MCF 10A (cell line): ENCODE data around the gene RADX. TPM values are rescaled to one million over a fixed set of nuclear protein-coding genes. Genes with fewer than 3 reads are reported as not detected.

Experiments
- BruUV-seq: library from RNA; stranded (reverse); fragments of 400-500 nt; replicated peaks from 2 replicates; lab custom pipeline; 2021; lab: Mats Ljungman, UMichigan
- CTCF ChIA-PET: fragments of 300-600 bp; sonication (Branson Sonifier 250); formaldehyde crosslinking; extraction: SDS; loops from one replicate; lab custom pipeline; 2021; ENCODE audit warnings: antibody characterized with exemption, inconsistent platforms; lab: Yijun Ruan, JAX
- POLR2A ChIA-PET: fragments of 300-600, 350-650 bp; sonication (Branson Sonifier 250); formaldehyde crosslinking; extraction: SDS; loops from one replicate; lab custom pipeline; 2020; ENCODE audit warnings: antibody characterized with exemption, inconsistent platforms; lab: Yijun Ruan, JAX
- DNase-seq: peaks from one replicate; pipeline ENCODE4 v3.0.0-alpha.2; 2018; ENCODE audit not compliant: unreplicated experiment
- H3K27ac Mint-ChIP-seq: one replicate; pipeline ENCODE4 v1.8.0; 2022; ENCODE audit warnings: mild to moderate bottlenecking, low read depth, mixed read lengths; ENCODE audit not compliant: unreplicated experiment
- H3K27me3 Mint-ChIP-seq: one replicate; pipeline ENCODE4 v1.8.0; 2022; ENCODE audit warnings: mixed read lengths; ENCODE audit not compliant: insufficient read depth, unreplicated experiment
- H3K36me3 Mint-ChIP-seq: one replicate; pipeline ENCODE4 v1.8.0; 2022; ENCODE audit warnings: mild to moderate bottlenecking, moderate library complexity, mixed read lengths; ENCODE audit not compliant: insufficient read depth, unreplicated experiment
- H3K4me1 Mint-ChIP-seq: one replicate; pipeline ENCODE4 v1.8.0; 2022; ENCODE audit warnings: mixed read lengths; ENCODE audit not compliant: insufficient read depth, unreplicated experiment
- H3K4me3 Mint-ChIP-seq: one replicate; pipeline ENCODE4 v1.8.0; 2022; ENCODE audit warnings: mild to moderate bottlenecking, moderate library complexity, mixed read lengths; ENCODE audit not compliant: unreplicated experiment
- H3K9me3 Mint-ChIP-seq: one replicate; pipeline ENCODE4 v1.8.0; 2022; ENCODE audit warnings: mixed read lengths; ENCODE audit not compliant: unreplicated experiment
- intact Hi-C: fragments of 100-400 bp; cut with micrococcal nuclease; formaldehyde crosslinking; loops from 2 replicates; pipeline ENCODE4 v1.14.1; 2022
- total RNA-seq: library from RNA; stranded (reverse); gene quantifications from 2 replicates; pipeline ENCODE4 v1.2.3, GENCODE V29; 2022
- TF ChIP-seq, protein P1 (sequence below): fragments of 200-600 bp; IDR thresholded peaks from one replicate; pipeline ENCODE4 v1.8.0; 2022; ENCODE audit warnings: antibody characterized with exemption, mild to moderate bottlenecking; ENCODE audit not compliant: unreplicated experiment

Gene RADX
- total RNA-seq, 1 experiment from 2014 or later, result 2.2 TPM

DNA sequence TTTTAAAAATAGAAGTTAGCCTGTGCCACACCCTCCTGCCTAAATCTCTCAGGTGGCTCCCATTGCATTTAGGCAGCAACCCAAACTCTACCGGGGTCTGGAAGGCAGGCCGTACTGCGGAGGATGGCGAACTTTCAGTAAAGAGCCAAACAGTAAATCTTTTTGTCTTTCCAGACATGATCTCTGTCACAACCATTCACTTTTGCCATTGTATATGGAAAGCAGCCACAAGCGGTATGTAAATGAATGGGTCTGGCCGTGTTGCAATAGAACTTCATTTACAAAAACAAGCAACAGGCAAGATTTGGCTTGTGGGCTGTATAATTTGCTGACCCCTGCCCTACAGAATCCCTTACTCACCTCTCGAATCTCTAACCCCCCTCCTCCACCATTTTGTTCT is 3.3 kb downstream of the RADX start:
- CTCF ChIA-PET, result interaction anchor here (0.6 to 0.7 kb wide), 3 partner anchors 31 to 134 kb away, joined by 3 to 4 read pairs (median 4); no protein-coding TSS in a partner anchor
- Mint-ChIP-seq H3K36me3 (no peaks in the 10 kb centered on the region), H3K27ac (no peak overlapping the region), H3K9me3 (no peaks in the 10 kb centered on the region), H3K4me1 (peaks cover 6% of the 10 kb centered on the region), H3K4me3 (no peak overlapping the region), H3K27me3 (peaks cover 54% of the 10 kb centered on the region)
- BruUV-seq, result no TSS peak
- TF ChIP-seq, protein P1, sequence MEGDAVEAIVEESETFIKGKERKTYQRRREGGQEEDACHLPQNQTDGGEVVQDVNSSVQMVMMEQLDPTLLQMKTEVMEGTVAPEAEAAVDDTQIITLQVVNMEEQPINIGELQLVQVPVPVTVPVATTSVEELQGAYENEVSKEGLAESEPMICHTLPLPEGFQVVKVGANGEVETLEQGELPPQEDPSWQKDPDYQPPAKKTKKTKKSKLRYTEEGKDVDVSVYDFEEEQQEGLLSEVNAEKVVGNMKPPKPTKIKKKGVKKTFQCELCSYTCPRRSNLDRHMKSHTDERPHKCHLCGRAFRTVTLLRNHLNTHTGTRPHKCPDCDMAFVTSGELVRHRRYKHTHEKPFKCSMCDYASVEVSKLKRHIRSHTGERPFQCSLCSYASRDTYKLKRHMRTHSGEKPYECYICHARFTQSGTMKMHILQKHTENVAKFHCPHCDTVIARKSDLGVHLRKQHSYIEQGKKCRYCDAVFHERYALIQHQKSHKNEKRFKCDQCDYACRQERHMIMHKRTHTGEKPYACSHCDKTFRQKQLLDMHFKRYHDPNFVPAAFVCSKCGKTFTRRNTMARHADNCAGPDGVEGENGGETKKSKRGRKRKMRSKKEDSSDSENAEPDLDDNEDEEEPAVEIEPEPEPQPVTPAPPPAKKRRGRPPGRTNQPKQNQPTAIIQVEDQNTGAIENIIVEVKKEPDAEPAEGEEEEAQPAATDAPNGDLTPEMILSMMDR, result no peak
- DNase-seq, result no peak
- intact Hi-C loops, result no loop called here
- POLR2A ChIA-PET, result no interaction called here

DNA sequence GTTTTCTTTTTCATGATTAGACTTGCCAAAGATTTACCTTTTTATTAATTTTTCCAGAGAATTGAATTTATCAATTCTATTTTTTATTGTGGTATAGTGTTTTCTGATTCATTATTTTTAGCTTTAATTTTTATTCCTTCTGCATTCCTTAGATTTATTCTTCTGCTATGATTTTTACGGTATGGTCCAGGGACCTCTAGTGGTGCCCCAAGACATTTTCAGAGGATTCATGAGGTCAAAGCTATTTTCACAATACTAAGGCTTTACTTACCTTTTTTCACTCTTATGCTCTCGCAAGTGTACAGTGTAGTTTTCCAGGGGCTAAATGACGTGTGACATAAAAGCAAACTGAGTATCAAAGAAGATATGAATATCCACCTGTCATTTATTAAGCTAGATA is 8.0 kb downstream of the RADX start:
- H3K4me1 Mint-ChIP-seq, result no peaks in the 10 kb centered on the region
- DNase-seq, result peak; percentile 23
- H3K27me3 Mint-ChIP-seq, result peaks cover 43% of the 10 kb centered on the region
- ChIA-PET CTCF (interaction anchor here (0.5 to 4.5 kb wide), 12 partner anchors 22 to 608 kb away, joined by 3 to 38 read pairs (median 3); no protein-coding TSS in a partner anchor), POLR2A (interaction anchor here (0.7 kb wide), 1 partner anchor 220 kb away, joined by 4 read pairs; no protein-coding TSS in a partner anchor)
- H3K27ac Mint-ChIP-seq, result no peak overlapping the region
- intact Hi-C loops, result loop anchor here (1.0 kb wide), 1 partner anchor 138 kb away; no protein-coding TSS in a partner anchor
- no TSS peak for BruUV-seq
- TF ChIP-seq, protein P1, result peak; percentile 43
- no peaks in the 10 kb centered on the region for H3K36me3 Mint-ChIP-seq
- H3K9me3 Mint-ChIP-seq, result no peaks in the 10 kb centered on the region
- H3K4me3 Mint-ChIP-seq, result no peak overlapping the region

DNA sequence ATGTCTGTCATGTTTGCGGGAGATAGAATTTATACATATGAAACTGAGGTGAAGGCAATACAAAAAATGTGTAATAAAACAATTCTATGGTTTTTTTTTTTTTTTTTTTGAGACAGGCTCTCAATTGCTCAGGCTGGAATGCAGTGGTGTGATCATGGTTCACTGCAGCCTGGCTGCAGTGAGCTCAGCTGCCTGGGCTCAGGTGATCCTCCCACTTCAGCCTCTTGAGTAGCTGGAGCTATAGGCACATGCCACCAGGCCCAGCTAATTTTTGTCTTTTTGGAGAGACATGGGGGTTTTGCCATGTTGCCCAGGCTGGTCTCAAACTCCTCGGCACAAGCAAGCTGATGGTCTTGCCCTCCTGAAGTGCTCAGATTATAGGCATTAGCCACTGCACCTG is 10.1 kb downstream of the RADX start:
- Mint-ChIP-seq H3K36me3 (no peaks in the 10 kb centered on the region), H3K27ac (no peak overlapping the region), H3K4me1 (no peaks in the 10 kb centered on the region), H3K4me3 (no peak overlapping the region), H3K9me3 (no peaks in the 10 kb centered on the region), H3K27me3 (peaks cover 23% of the 10 kb centered on the region)
- intact Hi-C loops, result no loop called here
- CTCF ChIA-PET, result interaction anchor here (0.6 to 4.5 kb wide), 4 partner anchors 124 to 210 kb away, joined by 3 to 38 read pairs (median 4); no protein-coding TSS in a partner anchor
- TF ChIP-seq, protein P1, result no peak
- POLR2A ChIA-PET, result interaction anchor here (0.6 to 1.3 kb wide), 2 partner anchors 10 to 46 kb away, joined by 3 to 4 read pairs; partner anchors contain the start of gene RADX
- DNase-seq, result no peak
- no TSS peak for BruUV-seq

DNA sequence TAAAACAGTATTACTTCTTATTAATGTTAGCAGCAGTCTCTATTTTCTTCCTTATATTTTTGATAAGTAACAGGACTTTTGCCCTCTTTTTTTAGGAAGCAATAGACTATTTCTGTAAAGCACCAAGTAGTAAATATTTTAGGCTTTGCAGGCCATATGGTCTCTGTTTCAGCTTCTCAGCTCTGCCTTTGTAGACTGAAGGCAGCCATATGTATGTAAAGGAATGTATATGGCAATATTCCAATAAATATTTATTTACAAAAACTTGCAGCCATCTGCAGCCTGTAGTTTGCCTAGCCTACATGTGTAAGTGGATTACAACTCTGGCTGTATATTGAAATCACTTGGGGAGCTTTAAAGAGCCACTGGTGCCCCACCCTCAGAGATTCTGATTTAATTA is 15.0 kb downstream of the RADX start:
- H3K27ac Mint-ChIP-seq, result no peak overlapping the region
- H3K27me3 Mint-ChIP-seq, result peaks cover 31% of the 10 kb centered on the region
- DNase-seq, result no peak
- intact Hi-C loops, result no loop called here
- ChIA-PET CTCF (no interaction called here), POLR2A (interaction anchor here (0.6 kb wide), 1 partner anchor 9 kb away, joined by 3 read pairs; no protein-coding TSS in a partner anchor)
- H3K4me3 Mint-ChIP-seq, result no peak overlapping the region
- TF ChIP-seq, protein P1, result no peak
- no peaks in the 10 kb centered on the region for H3K4me1 Mint-ChIP-seq
- BruUV-seq, result no TSS peak
- no peaks in the 10 kb centered on the region for H3K36me3 Mint-ChIP-seq
- no peaks in the 10 kb centered on the region for H3K9me3 Mint-ChIP-seq
